Colonic mucosa (tissue), 4 donors: ENCODE measurements around the gene ALG2. TPM values are rescaled to one million over a fixed set of nuclear protein-coding genes. Genes with fewer than 3 reads are reported as not detected.

Source experiments
- DNase-seq: peaks from one replicate; pipeline ENCODE4 v3.0.0-alpha.2; 2020
- H3K27ac ChIP-seq: fragments of 200-600 bp; one replicate; pipeline ENCODE4 v1.8.0; 2021
- H3K27me3 ChIP-seq: fragments of 200-600 bp; one replicate; pipeline ENCODE4 v1.8.0; 2021
- H3K36me3 ChIP-seq: fragments of 200-600 bp; one replicate; pipeline ENCODE4 v1.8.0; 2021
- H3K4me1 ChIP-seq: fragments of 200-600 bp; one replicate; pipeline ENCODE4 v1.8.0; 2021; ENCODE audit warnings: mild to moderate bottlenecking
- H3K4me3 ChIP-seq: fragments of 200-600 bp; one replicate; pipeline ENCODE4 v1.8.0; 2021
- H3K9ac ChIP-seq, 2 donors: one replicate each; pipeline ENCODE4 v1.7.0; 2013; ENCODE audit warnings: control low read depth in 2 of 2, low read depth in 2 of 2, low read length in 2 of 2
- H3K9me3 ChIP-seq: fragments of 200-600 bp; one replicate; pipeline ENCODE4 v1.8.0; 2021
- CTCF ChIP-seq: fragments of 200-600 bp; IDR thresholded peaks from one replicate; pipeline ENCODE4 v1.8.0; 2022; ENCODE audit warnings: antibody characterized with exemption, mild to moderate bottlenecking
- intact Hi-C: fragments of 100-400 bp; cut with DNase I; formaldehyde crosslinking; loops from one replicate; pipeline ENCODE4 v1.14.1; 2022
- total RNA-seq, 2 donors: library from RNA; stranded (reverse); fragmentation: NEBNext Ultra II Directional in 1 of 2; extraction: Animal tissue kit (Norgen Biotek cat#: 25700) in 1 of 2; gene quantifications; one replicate each; pipeline ENCODE4 v1.2.1, GENCODE V29; 2021
- donor health status: healthy.
- donor health status: DM: no; HTN: no; CAD: no.
- donor health status: DM: no; HTN: no; CAD: no.

The ALG2 gene
- total RNA-seq, 2 donors from 2014 or later, result 33.7 to 43.3 TPM

- no peaks in the 10 kb centered on the region for H3K27me3 ChIP-seq
- peaks cover 4% of the 10 kb centered on the region for H3K4me1 ChIP-seq
- H3K9ac ChIP-seq, result no peak overlapping the region
- TF ChIP-seq CTCF, result no peak
- no peaks in the 10 kb centered on the region for H3K9me3 ChIP-seq
- no peak overlapping the region for H3K4me3 ChIP-seq
- no peaks in the 10 kb centered on the region for H3K36me3 ChIP-seq
- DNase-seq, result no peak
- H3K27ac ChIP-seq, result no peak overlapping the region
- intact Hi-C loops, result loop anchor here (10.0 kb wide), 1 partner anchor 1413 kb away; no protein-coding TSS in a partner anchor
Observed at GRCh38 chr9:99181621-99182020, 40.1 kb downstream of the ALG2 start.

- intact Hi-C loops, result loop anchor here (10.0 kb wide), 1 partner anchor 1414 kb away; no protein-coding TSS in a partner anchor
- Histone ChIP-seq H3K27ac (no peak overlapping the region), H3K27me3 (no peaks in the 10 kb centered on the region), H3K4me1 (peaks cover 4% of the 10 kb centered on the region), H3K4me3 (no peak overlapping the region), H3K9me3 (no peaks in the 10 kb centered on the region), H3K9ac (no peak overlapping the region), H3K36me3 (no peaks in the 10 kb centered on the region)
- no peak for DNase-seq
- TF ChIP-seq CTCF, result no peak
Observed at GRCh38 chr9:99181206-99181605, 40.5 kb downstream of the ALG2 start.

- Histone ChIP-seq H3K27ac (no peak overlapping the region), H3K9ac (no peak overlapping the region), H3K4me3 (no peak overlapping the region), H3K9me3 (no peaks in the 10 kb centered on the region), H3K27me3 (no peaks in the 10 kb centered on the region), H3K36me3 (no peaks in the 10 kb centered on the region), H3K4me1 (peaks cover 4% of the 10 kb centered on the region)
- intact Hi-C loops, result loop anchor here (10.0 kb wide), 1 partner anchor 1414 kb away; no protein-coding TSS in a partner anchor
- TF ChIP-seq CTCF, result no peak
- DNase-seq, result no peak
Observed at GRCh38 chr9:99180662-99181061, 41.1 kb downstream of the ALG2 start.

- DNase-seq, result no peak
Observed at GRCh38 chr9:99180199-99180598, 41.5 kb downstream of the ALG2 start.

GRCh38 chr9:99178912-99179872 is 42.5 kb downstream of the ALG2 start:
- H3K9me3 ChIP-seq, result no peaks in the 10 kb centered on the region
- no peak overlapping the region for H3K4me3 ChIP-seq
- no peak for DNase-seq
- H3K27ac ChIP-seq, result no peak overlapping the region
- H3K36me3 ChIP-seq, result no peaks in the 10 kb centered on the region
- TF ChIP-seq CTCF, result no peak
- intact Hi-C loops, result loop anchor here (10.0 kb wide), 1 partner anchor 186 kb away; no protein-coding TSS in a partner anchor
- H3K4me1 ChIP-seq, result no peaks in the 10 kb centered on the region
- H3K9ac ChIP-seq, result no peak overlapping the region
- H3K27me3 ChIP-seq, result no peaks in the 10 kb centered on the region

More at GRCh38 chr9:99180199-99180598, 41.5 kb downstream of the ALG2 start:
- H3K9me3 ChIP-seq, result no peaks in the 10 kb centered on the region
- peaks cover 4% of the 10 kb centered on the region for H3K4me1 ChIP-seq
- H3K4me3 ChIP-seq, result no peak overlapping the region
- TF ChIP-seq CTCF, result no peak
- no peak overlapping the region for H3K27ac ChIP-seq
- no peaks in the 10 kb centered on the region for H3K27me3 ChIP-seq
- H3K36me3 ChIP-seq, result no peaks in the 10 kb centered on the region
- no peak overlapping the region for H3K9ac ChIP-seq
- intact Hi-C loops, result loop anchor here (10.0 kb wide), 1 partner anchor 1415 kb away; no protein-coding TSS in a partner anchor
